Stimulated activated CD8-positive, alpha-beta memory T cell treated with anti-CD3 and anti-CD28 coated beads, Interleukin-4, amount 100 ng/mL, for 4 hours (primary cell): ENCODE measurements around the gene HECTD1.
"Not testable (repeated sequence)": the region's sequence is repeated elsewhere in the genome, so short reads cannot be mapped to it uniquely, and the experiment has no call there.

Experiments
- DNase-seq, 2 donors: peaks; one replicate each; pipeline ENCODE4 v3.0.0-alpha.2; 2020; ENCODE audit warnings: low read depth in 2 of 2, low spot score in 1 of 2

HECTD1 gene

DNA sequence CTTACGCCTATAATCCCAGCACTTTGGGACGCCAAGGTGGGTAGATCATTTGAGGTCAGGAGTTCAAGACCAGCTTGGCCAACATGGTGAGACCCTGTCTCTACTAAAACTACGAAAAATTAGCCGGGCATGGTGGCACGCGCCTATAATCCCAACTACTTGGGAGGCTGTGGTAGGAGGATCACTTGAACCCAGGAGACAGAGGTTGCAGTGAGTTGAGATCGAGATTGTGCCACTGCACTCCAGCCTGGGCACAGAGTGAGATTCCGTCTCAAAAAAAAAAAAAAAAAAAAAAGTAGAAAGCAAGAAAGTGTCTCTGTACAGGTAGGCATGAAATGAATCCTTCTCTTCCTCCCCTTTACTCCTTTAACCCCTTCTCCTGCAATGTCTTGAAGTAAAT is 111.8 kb downstream of the HECTD1 start:
- DNase-seq: not testable (repeated sequence)

DNA sequence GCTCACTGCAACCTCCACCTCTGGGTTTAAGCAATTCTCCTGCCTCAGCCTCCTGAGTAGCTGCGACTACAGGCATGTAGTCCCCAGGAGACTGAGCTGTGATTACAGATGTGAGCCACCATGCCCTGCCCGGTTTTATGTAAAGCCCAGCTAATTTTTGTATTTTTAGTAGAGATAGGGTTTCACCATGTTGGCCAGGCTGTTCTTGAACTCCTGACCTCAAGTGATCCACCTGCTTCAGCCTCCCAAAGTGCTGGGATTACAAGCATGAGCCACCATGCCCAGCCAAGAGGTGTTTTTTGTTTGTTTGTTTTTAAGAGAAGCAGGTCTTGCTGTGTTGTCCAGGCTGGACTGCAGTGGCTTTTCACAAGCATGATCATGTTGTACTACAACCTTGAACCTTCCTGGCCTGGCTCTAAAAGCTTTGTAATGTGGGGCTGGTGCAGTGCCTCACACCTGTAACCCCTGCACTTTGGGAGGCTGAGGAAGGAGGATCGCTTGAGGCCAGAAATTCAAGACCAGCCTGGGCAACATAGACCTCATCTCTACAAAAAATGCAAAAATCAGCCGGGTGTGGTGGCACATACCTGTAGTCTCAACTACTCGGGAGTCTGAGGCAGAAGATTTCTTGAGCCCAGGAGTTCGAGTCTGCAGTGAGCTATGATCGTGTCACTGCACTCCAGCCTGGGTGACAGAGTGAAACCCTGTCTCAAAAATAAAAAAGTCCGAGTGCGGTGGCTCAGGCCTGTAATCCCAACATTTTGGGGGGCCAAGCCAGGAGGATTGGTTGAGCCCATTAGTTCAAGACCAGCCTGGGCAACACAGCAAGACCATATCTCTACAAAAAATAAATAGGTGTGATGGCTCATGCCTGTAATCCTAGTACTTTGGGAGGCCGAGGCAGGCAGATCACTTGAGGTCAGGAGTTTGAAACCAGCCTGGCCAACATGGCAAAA is 113.4 kb downstream of the HECTD1 start:
- DNase-seq: not testable (repeated sequence)

DNA sequence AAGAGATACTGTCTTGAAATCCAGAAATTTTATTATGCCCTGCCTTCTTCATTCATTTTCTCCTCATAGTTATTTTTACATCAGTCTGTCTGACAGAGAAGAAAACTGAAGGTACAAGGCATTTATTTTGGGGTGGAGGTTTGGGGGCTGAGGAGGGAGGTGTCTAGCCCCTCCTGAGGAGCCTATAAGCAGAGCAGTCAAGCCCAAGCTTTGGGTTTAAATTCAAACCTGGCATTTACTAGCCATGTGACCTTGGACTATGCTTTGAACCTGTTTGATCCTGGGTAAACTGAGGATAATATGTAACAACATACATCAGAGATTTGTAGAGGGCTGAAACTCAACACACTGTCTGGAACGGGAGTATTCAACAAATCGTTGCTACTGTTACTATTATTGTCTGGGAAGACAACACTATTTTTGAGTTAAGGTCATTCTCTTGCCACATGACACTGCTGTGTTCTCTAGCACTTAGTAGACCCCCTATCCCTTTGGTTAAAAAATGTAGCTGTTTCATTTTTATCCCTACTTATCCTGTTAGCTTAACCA is 115.4 kb downstream of the HECTD1 start:
- no peak for DNase-seq

DNA sequence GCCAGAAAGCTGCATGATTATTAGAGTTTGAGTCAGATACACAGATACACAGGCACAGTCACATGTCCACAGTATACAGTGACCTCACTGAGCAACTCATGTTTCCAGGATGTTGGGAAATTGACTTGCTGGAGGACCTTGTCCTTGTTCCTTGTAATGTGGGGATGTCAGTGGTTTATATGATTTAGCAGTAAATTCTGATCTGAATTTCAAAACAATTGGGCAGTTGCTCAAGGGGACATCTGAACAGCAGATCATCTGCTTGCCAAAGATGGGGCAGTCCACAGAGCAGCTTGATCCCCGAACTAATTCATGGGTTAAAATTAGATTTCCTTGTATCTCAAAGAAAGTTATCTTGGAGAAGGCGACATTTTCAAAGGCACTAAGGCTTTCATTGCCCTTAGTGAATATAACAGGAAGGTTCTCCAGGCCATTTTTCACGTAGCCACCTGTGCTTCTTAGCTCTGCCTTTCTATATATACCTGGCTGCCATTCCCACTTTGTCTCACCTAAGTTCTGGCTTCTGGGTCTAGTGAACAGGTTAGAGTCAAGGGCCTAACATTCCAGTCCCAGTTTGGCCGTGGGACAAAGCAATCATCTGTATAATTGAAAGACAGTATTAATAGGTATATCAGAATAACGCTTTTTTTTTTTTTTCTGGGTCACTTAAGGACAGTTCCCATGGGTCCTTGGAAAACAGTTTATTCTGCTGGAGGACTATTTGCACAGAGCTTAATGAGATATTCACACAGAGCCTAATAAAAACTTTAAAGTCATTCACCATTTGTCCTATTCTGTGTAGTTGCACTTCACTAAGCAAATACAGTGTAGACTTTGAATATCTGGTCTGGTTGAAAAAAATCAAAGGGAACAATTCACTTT is 116.5 kb downstream of the HECTD1 start:
- no peak for DNase-seq

DNA sequence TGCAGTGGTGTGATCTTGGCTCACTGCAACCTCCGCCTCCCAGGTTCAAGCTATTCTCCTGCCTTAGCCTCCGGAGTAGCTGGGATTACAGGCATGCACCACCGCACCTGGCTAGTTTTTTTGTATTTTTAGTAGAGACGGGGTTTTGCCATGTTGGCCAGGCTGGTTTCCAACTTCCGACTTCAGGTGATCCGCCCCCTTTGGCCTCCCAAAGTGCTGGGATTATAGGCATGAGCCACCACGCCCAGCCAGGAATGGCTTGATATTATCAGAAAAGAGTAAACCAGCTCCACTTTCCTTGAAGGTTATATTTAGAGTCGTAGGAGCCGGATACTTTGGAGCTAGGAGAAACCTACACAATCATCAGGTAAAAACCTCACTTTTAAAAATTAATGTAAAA is 121.1 kb downstream of the HECTD1 start:
- not testable (repeated sequence) for DNase-seq

DNA sequence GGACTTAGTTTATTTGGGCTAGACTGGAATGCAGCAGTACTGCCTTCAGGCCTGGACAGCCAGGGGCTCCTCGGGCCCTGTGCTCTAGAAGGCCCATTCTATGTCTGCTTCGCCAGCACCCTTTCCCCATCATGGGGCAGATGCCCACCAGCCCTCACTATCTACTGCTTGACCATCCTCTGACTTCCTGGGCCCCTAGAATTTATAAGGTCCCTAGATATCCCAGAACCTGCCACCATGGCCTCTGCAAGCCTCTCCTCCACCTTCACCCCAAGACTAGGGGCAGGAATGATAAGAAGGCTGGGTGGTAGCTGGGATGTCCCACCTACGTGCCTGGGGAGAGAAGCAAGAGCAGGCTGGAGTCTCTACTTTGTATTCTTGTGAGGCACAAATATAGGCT is 122.6 kb downstream of the HECTD1 start:
- no peak for DNase-seq

DNA sequence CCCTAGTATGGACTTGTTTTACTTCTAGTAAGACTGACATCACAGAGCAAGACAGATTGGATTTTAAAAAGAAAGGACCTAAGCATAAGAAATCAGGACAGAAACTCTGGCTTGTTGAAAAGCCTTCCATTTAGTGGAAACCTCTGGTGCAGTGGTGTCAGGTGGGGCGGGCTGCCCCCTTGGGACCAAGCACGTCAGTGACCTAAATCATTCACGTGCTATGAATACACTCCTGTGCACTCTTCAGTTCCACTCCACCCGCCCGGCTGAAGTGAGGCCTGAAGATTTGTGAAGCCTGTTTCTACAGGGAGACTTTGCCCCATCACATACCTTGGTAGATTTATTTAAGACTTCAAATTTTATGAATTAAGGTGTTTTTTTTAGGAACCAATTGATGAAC is 123.2 kb downstream of the HECTD1 start:
- no peak for DNase-seq

DNA sequence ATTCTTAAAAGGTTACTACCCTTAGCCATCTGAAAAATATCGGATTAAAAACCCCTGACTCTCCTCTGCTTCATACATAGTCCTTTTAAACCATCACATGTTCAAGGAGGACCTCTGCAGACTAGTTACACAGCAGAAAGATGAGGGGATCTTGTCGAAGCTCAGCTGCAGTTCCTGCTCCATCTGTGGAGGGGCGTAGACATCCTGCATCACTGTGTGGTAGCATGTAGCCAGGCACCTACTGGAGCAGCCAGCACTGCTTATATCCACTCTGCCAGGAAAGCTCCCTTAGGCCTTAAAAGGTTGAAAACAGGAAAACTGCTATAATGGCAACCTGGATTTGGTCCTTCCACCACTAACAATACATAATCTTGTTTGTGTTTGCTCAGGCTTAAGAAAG is 123.8 kb downstream of the HECTD1 start:
- no peak for DNase-seq

DNA sequence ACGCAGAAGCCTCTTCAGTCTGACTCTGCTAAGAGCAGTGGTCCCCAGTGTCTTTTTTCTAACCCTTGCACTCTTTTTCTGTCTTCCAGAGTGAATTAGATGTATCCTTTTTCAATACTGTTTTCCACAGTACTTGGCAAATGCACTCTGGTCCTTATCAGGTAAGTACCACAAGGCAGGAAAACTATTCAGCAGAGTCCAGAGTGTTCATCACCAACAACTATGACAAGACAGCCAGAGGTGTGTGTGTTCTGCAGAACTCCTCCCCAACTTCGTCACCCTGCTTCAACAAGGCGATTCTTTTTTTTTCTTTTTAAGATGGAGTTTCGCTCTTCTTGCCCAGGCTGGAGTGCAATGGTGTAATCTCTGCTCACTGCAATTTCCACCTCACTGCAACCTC is 127.1 kb downstream of the HECTD1 start:
- DNase-seq: no peak

DNA sequence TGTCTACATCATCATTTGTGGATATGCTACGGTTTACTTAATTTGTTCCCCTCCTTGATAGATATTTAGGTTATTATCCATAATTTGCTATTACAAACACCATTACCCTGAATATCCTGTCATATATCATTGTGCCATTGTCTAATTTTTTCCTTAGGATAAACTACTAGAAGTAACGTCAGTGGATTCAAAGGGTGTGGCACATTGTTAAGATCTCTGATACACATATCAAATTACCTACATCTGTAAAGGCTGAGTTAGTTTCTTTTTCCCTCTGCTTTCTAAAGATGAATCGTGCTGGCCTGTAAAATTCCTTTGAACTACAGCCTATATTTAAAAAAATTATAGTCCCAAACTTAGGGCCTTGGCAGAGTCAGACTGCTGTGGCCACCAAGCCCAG is 127.5 kb downstream of the HECTD1 start:
- DNase-seq: no peak

DNA sequence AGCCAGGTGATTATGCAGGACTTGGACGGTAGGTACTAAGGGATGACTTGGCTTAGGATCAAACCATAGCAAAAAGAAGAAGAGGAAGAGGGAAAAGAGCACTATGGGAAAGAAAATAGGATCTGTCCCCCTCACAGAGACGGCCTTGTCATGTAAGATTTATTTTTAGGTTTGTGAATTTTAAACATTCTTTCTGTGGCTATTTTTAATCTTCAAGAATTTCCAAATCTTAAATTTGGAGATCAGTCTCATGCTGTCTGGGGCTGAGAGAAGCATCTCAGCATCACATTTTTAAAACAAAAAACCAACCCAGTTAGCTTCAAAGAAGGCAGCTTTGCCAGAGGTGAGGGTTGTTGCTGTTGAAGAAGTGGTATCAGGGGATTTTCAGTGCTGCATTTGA is 128.8 kb downstream of the HECTD1 start:
- DNase-seq: no peak

DNA sequence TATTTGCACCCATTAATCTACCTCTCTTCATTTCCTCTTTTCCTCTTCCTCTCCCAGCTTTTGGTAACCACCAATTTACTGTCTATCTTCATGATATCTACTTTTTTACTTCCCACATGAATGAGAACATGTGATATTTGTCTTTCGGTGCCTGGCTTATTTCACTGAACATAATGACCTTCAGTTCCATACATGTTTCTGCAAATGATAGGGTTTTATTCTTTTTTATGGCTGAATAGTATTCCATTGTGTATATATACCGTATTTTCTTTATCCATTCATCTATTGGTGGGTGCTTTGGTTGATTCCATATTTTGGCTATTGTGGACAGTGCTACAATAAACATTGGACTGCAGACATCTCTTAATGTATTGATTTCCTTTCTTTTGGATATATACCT is 132.4 kb downstream of the HECTD1 start:
- DNase-seq: no peak

DNA sequence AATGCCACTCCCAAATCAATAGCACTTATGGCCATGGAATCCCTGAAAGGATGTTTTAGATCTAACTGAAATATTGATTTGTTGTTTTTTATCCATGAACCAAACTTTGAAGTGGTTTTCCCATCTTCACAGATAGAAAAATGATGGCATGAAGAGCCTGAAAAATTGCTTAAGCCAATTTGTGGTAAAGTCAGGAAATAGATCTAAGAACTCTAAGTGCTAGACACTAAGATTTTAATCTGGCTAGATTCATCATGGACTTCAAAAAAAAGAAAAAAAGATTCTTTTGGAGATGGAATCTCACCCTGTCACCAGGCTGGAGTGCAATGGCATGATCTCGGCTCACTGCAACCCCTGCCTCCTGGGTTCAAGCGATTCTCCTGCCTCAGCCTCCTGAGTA is 136.4 kb downstream of the HECTD1 start:
- no peak for DNase-seq

DNA sequence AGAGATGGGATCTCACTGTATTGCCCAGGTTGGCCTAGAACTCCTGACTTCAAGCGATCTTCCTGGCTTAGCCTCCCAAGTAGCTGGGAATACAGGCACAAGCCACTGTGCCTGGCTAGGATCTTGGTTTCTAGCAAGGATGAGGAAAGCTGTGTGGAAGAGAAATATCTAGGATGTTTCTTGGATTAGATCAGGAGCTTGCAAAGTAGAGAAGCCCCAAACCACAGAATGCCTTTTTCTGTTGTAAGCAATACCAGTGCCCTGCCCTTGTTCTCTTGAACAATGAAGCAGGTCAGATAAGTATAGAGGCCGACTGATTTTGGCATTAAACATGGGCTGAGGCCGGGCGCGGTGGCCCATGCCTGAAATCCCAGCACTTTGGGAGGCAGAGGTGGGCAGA is 137.2 kb downstream of the HECTD1 start:
- no peak for DNase-seq

DNA sequence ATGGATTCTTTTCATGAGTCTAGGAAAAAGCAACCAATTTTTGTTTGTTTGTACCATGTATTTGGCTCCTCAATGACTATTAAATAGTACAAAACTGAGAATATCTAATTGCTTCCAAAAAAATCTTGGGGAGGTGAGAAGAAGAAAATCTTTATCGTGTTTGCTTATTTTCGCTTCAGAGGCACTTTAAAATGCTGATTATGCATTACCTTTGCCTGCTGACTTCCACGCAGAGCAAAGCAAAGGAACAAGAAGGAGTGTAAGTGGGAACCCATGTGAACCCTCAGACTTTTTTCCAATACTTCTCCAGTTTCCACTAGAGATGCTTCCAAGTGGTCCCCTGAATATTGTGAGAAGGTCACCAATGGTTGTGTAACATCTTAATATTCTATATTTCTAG is 138.2 kb downstream of the HECTD1 start:
- DNase-seq: no peak

DNA sequence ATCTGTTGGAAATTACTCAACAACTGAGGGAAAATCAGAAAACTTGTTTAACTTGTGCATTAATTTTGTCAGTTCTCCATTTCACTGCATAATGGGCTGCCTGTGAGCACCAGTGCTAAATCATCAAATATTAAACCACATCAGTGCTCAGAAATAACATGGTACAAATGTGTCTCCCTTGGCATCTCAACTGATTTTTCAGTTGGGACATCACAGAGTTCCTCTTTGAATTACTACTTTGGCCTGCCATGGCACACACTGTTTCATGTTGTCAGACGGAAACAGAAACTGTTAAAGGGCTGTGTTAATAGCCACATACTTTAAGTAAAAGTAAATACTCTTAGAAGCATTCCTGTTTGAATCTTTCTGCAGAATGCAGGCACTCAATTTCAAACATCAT is 139.4 kb downstream of the HECTD1 start:
- DNase-seq: no peak

DNA sequence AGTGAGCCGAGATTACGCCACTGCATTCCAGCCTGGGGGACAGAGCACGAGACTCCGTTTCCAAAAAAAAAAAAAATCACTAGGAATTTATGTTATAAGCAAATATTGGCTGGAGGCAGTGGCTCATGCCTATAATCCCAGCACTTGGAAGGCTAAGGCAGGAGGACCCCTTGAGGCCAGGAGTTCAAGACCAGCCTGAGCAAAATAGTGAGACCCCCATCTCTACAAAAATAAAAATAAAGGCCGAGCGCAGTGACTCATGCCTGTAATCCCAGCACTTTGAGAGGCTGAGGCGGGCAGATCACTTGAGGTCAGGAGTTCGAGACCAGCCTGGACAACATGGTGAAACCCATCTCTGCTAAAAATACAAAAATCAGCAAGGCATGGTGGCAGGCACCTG is 144.7 kb downstream of the HECTD1 start:
- not testable (repeated sequence) for DNase-seq

DNA sequence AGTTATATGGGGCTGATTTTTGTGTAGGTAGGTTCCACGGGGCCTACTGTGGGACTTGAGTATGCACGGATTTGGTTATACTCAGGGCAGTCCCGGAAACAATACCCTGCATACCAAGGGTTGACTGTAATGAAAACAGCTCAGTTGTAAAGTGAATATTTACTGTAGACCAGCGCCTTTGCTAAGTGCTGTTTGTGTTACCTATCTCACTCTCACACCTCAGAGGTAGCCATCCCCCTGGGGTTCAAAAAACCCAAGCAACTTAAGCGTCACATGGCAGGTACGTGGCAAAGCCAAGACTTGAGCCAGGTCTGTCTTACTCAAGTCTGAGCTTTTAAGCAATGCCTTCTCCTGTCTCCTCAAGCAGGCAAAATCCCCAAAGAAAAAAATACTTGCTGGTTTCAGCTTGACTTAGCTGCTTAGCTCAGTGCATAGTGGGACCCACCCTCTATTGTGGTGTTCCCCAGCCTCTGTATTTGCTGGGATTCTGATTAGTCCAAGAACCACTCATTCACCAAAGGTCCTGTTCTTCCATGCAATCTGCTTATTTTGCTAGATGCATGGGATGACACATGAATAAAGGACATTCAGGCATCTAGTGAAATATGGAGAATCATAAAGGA is 147.2 kb downstream of the HECTD1 start:
- no peak for DNase-seq

DNA sequence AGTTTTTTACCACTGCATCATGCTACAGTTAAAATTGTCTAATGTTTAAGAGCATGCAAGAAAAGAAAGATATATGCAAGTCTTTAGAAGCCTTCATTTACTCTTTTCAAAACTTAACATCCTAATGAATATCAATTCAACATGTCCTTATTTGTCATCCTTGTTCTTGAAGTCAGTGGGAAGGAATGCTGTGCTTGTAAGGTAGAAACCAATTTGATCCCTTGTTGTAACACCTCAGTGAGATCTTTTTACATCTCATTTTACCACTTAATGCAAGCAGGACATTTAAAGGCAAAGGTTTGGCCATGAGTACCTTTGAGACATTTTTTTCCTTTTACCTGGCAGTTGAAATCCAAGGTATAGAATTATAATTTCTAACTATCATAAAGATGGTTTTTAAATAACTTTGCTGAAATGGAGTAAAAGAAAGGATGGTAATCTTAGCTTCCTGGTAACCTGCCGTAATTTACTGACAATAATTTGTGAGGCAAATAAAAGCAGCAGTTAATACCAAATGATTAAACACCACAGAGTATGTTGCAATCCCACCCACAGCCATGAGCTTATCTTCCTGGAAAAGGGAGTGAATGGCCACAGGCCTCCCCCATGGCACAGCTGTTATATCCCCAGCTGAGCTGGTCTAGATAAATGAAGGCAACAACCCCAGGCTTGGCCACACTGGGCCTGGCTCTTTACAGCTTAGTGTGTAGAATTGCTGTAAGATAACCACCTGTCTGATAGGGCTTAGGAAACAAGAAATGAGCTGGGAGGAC is 148.3 kb downstream of the HECTD1 start:
- no peak for DNase-seq

DNA sequence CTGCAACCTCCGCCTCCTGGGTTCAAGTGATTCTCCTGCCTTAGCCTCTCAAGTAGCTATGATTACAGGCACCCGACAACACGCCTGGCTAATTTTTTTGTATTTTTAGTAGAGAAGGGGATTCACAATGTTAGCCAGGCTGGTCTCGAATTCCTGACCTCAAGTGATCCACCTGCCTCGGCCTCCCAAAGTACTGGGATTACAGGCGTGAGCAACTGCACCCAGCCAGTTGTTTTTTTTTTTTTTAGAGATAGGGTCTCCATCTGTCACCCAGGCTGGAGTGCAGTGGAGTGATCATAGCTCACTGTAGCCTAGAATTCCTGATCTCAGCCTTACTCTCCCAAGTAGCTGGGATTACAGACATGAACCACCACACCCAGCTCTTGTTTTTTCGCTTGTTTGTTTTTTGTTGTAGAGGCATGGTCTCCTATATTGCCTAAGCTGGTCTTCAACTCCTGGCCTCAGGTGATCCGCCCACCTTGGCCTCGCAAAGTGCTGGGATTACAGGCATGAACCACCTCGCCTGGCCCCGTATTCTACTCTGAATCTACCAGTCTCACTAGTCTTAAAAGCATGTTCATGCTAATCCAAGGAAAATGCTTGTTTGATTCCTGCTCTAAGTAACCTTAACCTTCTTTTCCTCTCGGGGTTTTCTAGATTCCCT is 149.8 kb downstream of the HECTD1 start:
- no peak for DNase-seq
